K562 (cell line): ENCODE data around the gene TRPM6.

Source experiments
- CCAR2 ChIP-seq: fragments of 200-400 bp; formaldehyde crosslinking; IDR thresholded peaks from 2 replicates; pipeline ENCODE4 v1.6.1; 2017; ENCODE audit warnings: mild to moderate bottlenecking, low read depth, low read length
- CTBP1 ChIP-seq: fragments of 450-650 bp; IDR thresholded peaks from 2 replicates; pipeline ENCODE4 v1.6.1; 2016; ENCODE audit warnings: borderline replicate concordance
- POLR2A ChIP-seq: fragments of 450-650 bp; conservative IDR thresholded peaks from 2 replicates; pipeline ENCODE4 v1.6.1; 2016
- POLR2AphosphoS2 ChIP-seq: IDR thresholded peaks from 2 replicates; pipeline ENCODE4 v1.6.1; 2012; ENCODE audit warnings: low read length, improper control_type of control experiment
- TCFL5 ChIP-seq: fragments of 250-450 bp; sonication (Bioruptor Pico); conservative IDR thresholded peaks from 2 replicates; pipeline ENCODE4 v1.6.1; 2021; ENCODE audit warnings: mild to moderate bottlenecking, moderate library complexity, matching md5 sums
- ZFP36 ChIP-seq: fragments of 150-350 bp; IDR thresholded peaks from 2 replicates; pipeline ENCODE4 v1.6.1; 2018; ENCODE audit warnings: low read length, low read depth; ENCODE audit not compliant: partially characterized antibody
- ZNF239 ChIP-seq: fragments of 250-450 bp; sonication (Bioruptor Pico); IDR thresholded peaks from 2 replicates; pipeline ENCODE4 v1.4.0; 2020; ENCODE audit warnings: mild to moderate bottlenecking
- ZNF717 ChIP-seq: fragments of 250-450 bp; sonication (Bioruptor Pico); IDR thresholded peaks from 2 replicates; pipeline ENCODE4 v1.5.0; 2021
- TF ChIP-seq, protein P1 (sequence below): fragments of 450-650 bp; formaldehyde crosslinking; IDR thresholded peaks from 2 replicates; pipeline ENCODE4 v1.4.0; 2022; ENCODE audit warnings: missing genetic modification characterization
- TF ChIP-seq, protein P2 (sequence below), 3 experiments: IDR thresholded peaks in 2 of 3; conservative IDR thresholded peaks in 1 of 3; 2 replicates each; pipeline ENCODE4 v1.5.1; 2011 to 2012; ENCODE audit warnings: low read length in 3 of 3, mild to moderate bottlenecking in 3 of 3, control low read depth in 2 of 3, improper control_type of control experiment in 1 of 3, inconsistent platforms in 1 of 3, low read depth in 1 of 3, mixed read lengths in 1 of 3, moderate library complexity in 1 of 3; ENCODE audit not compliant: insufficient read depth in 2 of 3
- TF ChIP-seq, protein P3 (sequence below): sonication (generic); formaldehyde crosslinking; IDR thresholded peaks from 2 replicates; pipeline ENCODE4 v1.8.0; 2022; ENCODE audit warnings: mild to moderate bottlenecking, low read depth, missing genetic modification reagents
- TF ChIP-seq, protein P4 (sequence below): sonication (generic); formaldehyde crosslinking; IDR thresholded peaks from 2 replicates; pipeline ENCODE4 v1.8.1; 2023; ENCODE audit warnings: mild to moderate bottlenecking, missing genetic modification reagents

DNA sequence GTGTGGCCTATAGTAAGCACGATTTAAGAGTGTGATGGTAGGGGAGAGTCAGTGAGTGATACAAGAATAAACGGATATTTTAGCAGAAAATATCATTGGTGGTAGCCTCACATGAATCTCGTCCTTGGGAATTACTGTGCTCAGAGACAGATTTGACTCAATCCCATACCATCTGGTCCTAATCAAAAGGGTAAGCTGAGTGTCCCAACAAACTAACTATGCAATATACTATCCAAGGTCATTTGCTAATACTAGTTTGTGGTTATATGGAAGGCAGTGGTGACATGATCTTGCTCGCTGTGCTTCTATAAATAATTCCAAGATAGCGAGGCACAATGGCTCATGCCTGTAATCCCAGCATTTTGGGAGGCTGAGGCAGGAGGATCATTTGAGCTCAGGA lies 103.2 kb downstream of the TRPM6 start:
- TF ChIP-seq TCFL5 (CRISPR knock-in tag) (no peak), ZFP36 (no peak), CTBP1 (no peak), POLR2A (no peak), POLR2AphosphoS2 (no peak), ZNF239 (CRISPR knock-in tag) (no peak), ZNF717 (no peak), CCAR2 (no peak)
- TF ChIP-seq, protein P1, sequence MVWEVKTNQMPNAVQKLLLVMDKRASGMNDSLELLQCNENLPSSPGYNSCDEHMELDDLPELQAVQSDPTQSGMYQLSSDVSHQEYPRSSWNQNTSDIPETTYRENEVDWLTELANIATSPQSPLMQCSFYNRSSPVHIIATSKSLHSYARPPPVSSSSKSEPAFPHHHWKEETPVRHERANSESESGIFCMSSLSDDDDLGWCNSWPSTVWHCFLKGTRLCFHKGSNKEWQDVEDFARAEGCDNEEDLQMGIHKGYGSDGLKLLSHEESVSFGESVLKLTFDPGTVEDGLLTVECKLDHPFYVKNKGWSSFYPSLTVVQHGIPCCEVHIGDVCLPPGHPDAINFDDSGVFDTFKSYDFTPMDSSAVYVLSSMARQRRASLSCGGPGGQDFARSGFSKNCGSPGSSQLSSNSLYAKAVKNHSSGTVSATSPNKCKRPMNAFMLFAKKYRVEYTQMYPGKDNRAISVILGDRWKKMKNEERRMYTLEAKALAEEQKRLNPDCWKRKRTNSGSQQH (CRISPR knock-in tag): no peak
- TF ChIP-seq, protein P2, sequence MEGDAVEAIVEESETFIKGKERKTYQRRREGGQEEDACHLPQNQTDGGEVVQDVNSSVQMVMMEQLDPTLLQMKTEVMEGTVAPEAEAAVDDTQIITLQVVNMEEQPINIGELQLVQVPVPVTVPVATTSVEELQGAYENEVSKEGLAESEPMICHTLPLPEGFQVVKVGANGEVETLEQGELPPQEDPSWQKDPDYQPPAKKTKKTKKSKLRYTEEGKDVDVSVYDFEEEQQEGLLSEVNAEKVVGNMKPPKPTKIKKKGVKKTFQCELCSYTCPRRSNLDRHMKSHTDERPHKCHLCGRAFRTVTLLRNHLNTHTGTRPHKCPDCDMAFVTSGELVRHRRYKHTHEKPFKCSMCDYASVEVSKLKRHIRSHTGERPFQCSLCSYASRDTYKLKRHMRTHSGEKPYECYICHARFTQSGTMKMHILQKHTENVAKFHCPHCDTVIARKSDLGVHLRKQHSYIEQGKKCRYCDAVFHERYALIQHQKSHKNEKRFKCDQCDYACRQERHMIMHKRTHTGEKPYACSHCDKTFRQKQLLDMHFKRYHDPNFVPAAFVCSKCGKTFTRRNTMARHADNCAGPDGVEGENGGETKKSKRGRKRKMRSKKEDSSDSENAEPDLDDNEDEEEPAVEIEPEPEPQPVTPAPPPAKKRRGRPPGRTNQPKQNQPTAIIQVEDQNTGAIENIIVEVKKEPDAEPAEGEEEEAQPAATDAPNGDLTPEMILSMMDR (IDR thresholded peaks at IDR 0.05 in 2 of 3, conservative IDR thresholded peaks at IDR 0.05 in 1 of 3; ENCODE audit: insufficient read depth in 2 of 3, low read depth in 1 of 3, low read length in 3 of 3): no peak
- TF ChIP-seq, protein P3, sequence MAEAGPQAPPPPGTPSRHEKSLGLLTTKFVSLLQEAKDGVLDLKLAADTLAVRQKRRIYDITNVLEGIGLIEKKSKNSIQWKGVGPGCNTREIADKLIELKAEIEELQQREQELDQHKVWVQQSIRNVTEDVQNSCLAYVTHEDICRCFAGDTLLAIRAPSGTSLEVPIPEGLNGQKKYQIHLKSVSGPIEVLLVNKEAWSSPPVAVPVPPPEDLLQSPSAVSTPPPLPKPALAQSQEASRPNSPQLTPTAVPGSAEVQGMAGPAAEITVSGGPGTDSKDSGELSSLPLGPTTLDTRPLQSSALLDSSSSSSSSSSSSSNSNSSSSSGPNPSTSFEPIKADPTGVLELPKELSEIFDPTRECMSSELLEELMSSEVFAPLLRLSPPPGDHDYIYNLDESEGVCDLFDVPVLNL (CRISPR knock-in tag): no peak
- TF ChIP-seq, protein P4, sequence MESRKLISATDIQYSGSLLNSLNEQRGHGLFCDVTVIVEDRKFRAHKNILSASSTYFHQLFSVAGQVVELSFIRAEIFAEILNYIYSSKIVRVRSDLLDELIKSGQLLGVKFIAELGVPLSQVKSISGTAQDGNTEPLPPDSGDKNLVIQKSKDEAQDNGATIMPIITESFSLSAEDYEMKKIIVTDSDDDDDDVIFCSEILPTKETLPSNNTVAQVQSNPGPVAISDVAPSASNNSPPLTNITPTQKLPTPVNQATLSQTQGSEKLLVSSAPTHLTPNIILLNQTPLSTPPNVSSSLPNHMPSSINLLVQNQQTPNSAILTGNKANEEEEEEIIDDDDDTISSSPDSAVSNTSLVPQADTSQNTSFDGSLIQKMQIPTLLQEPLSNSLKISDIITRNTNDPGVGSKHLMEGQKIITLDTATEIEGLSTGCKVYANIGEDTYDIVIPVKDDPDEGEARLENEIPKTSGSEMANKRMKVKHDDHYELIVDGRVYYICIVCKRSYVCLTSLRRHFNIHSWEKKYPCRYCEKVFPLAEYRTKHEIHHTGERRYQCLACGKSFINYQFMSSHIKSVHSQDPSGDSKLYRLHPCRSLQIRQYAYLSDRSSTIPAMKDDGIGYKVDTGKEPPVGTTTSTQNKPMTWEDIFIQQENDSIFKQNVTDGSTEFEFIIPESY (CRISPR knock-in tag): no peak
